GM12878 (cell line): ENCODE results near the gene FLT3LG. TPM values are rescaled to one million over a fixed set of nuclear protein-coding genes. Genes with fewer than 3 reads are reported as not detected.

ENCODE experiments used
- ATAC-seq: fragments of 200-7000 bp; cut with Tn5 transposase; 3 replicates; pipeline ENCODE4 v1.9.1; 2020; ENCODE audit warnings: mild to moderate bottlenecking, moderate library complexity
- BruUV-seq: library from RNA; stranded (reverse); fragments of 400-500 nt; replicated peaks from 2 replicates; lab custom pipeline; 2021; lab: Mats Ljungman, UMichigan
- CTCF ChIA-PET: fragments of 300-600 bp; sonication (Branson Sonifier 250); formaldehyde crosslinking; extraction: SDS; loops from one replicate; lab custom pipeline; 2021; ENCODE audit warnings: inconsistent platforms; lab: Yijun Ruan, JAX
- POLR2A ChIA-PET: fragments of 350-600 bp; formaldehyde crosslinking; extraction: SDS; loops from one replicate; lab custom pipeline; 2021; ENCODE audit warnings: inconsistent platforms; lab: Charles Lee
- RAD21 ChIA-PET: fragments of 300-600 bp; sonication (Branson Sonifier 250); formaldehyde crosslinking; loops from one replicate; lab custom pipeline; 2023; ENCODE audit warnings: antibody characterized with exemption; ENCODE audit not compliant: unreplicated experiment; lab: Charles Lee
- SMC1A ChIA-PET: fragments of 300-600 bp; sonication (Branson Sonifier 250); formaldehyde crosslinking; loops from one replicate; lab custom pipeline; 2023; ENCODE audit not compliant: unreplicated experiment, uncharacterized antibody; lab: Charles Lee
- DNase-seq: peaks from one replicate; pipeline ENCODE4 v3.0.0-alpha.2; 2011; ENCODE audit warnings: low read depth, low spot score
- FAIRE-seq: peaks from 3 replicates; lab custom pipeline; 2011; peaks lifted over from hg19 to GRCh38; lab: Jason Lieb, UNC
- H2AFZ ChIP-seq: 2 replicates; pipeline ENCODE4 v1.6.0; 2011; ENCODE audit warnings: low read depth, low read length, control low read depth; ENCODE audit not compliant: control insufficient read depth
- H3K27ac ChIP-seq: 2 replicates; pipeline ENCODE4 v1.5.1; 2011; ENCODE audit warnings: control low read depth; ENCODE audit not compliant: control insufficient read depth, insufficient read depth
- H3K27me3 ChIP-seq, 2 experiments: replicated peaks in 1 of 2; 2 replicates each; pipeline versions ENCODE4 v1.6.0 to v1.6.1; 2011; ENCODE audit warnings: low read length in 1 of 2; ENCODE audit not compliant: control insufficient read depth in 2 of 2, insufficient read depth in 2 of 2
- H3K36me3 ChIP-seq, 2 experiments: 2 replicates each; pipeline ENCODE4 v1.5.1; 2011; ENCODE audit warnings: low read length in 1 of 2; ENCODE audit not compliant: control insufficient read depth in 2 of 2, insufficient read depth in 2 of 2
- H3K4me1 ChIP-seq: 2 replicates; pipeline ENCODE4 v1.6.1; 2011; ENCODE audit warnings: mild to moderate bottlenecking, low read length, moderate library complexity, mixed read lengths; ENCODE audit not compliant: control insufficient read depth, insufficient read depth
- H3K4me2 ChIP-seq: 2 replicates; pipeline ENCODE4 v1.6.0; 2011; ENCODE audit warnings: control low read depth; ENCODE audit not compliant: control insufficient read depth, insufficient read depth
- H3K4me3 ChIP-seq: fragments of 200-600 bp; sonication (generic); 2 replicates; pipeline ENCODE4 v1.5.1; 2016
- H3K79me2 ChIP-seq: 2 replicates; pipeline ENCODE4 v1.6.0; 2011; ENCODE audit warnings: low read length; ENCODE audit not compliant: control insufficient read depth, insufficient read depth
- H3K9ac ChIP-seq: 2 replicates; pipeline ENCODE4 v1.8.0; 2011; ENCODE audit warnings: low read length, control low read depth, mixed read lengths; ENCODE audit not compliant: control insufficient read depth, insufficient read depth
- H3K9me3 ChIP-seq: replicated peaks from 3 replicates; pipeline ENCODE4 v1.5.1; 2011; ENCODE audit warnings: mild to moderate bottlenecking, low read length; ENCODE audit not compliant: control insufficient read depth, insufficient read depth
- H4K20me1 ChIP-seq: 2 replicates; pipeline ENCODE4 v1.6.0; 2011; ENCODE audit not compliant: control insufficient read depth, insufficient read depth
- BCL11A ChIP-seq: IDR thresholded peaks from 2 replicates; pipeline ENCODE4 v1.6.1; 2011; ENCODE audit warnings: low read depth, low read length
- EED ChIP-seq: sonication (generic); IDR thresholded peaks from 2 replicates; pipeline ENCODE4 v1.6.1; 2016; ENCODE audit warnings: antibody characterized with exemption, low read depth
- EP300 ChIP-seq, 2 experiments: fragments of 150-350 bp in 1 of 2; IDR thresholded peaks; 2 replicates each; pipeline ENCODE4 v1.6.1; 2011 to 2012; ENCODE audit warnings: low read depth in 2 of 2, low read length in 2 of 2, borderline replicate concordance in 1 of 2, improper control_type of control experiment in 1 of 2, inconsistent platforms in 1 of 2; ENCODE audit not compliant: control insufficient read depth in 1 of 2
- ETV6 ChIP-seq, 2 experiments: fragments of 450-650 bp in 1 of 2; IDR thresholded peaks in 1 of 2; conservative IDR thresholded peaks in 1 of 2; 2 replicates each; pipeline ENCODE4 v1.6.1; 2014; ENCODE audit warnings: antibody characterized with exemption in 1 of 2, borderline replicate concordance in 1 of 2, low read depth in 1 of 2, mild to moderate bottlenecking in 1 of 2, moderate library complexity in 1 of 2
- NRF1 ChIP-seq: conservative IDR thresholded peaks from 2 replicates; pipeline ENCODE4 v1.6.1; 2011; ENCODE audit warnings: mild to moderate bottlenecking, low read depth, low read length, improper control_type of control experiment
- POLR2A ChIP-seq: IDR thresholded peaks from 2 replicates; pipeline ENCODE4 v1.6.1; 2011; ENCODE audit warnings: low read depth, mild to moderate bottlenecking, low read length
- POLR2AphosphoS5 ChIP-seq: IDR thresholded peaks from 2 replicates; pipeline ENCODE4 v1.6.1; 2011; ENCODE audit warnings: mild to moderate bottlenecking, low read length, inconsistent platforms
- RUNX3 ChIP-seq: IDR thresholded peaks from 2 replicates; pipeline ENCODE4 v1.6.1; 2012; ENCODE audit warnings: low read length, inconsistent platforms
- SIN3A ChIP-seq: IDR thresholded peaks from 2 replicates; pipeline ENCODE4 v1.6.1; 2012; ENCODE audit warnings: low read depth, low read length, improper control_type of control experiment
- SRF ChIP-seq, 2 experiments: IDR thresholded peaks; 2 replicates each; pipeline ENCODE4 v1.6.1; 2011; ENCODE audit warnings: low read depth in 2 of 2, low read length in 2 of 2, mild to moderate bottlenecking in 1 of 2, moderate library complexity in 1 of 2
- ZBED1 ChIP-seq: IDR thresholded peaks from 2 replicates; pipeline ENCODE4 v1.6.1; 2016; ENCODE audit warnings: borderline replicate concordance
- ZNF24 ChIP-seq: fragments of 450-650 bp; IDR thresholded peaks from 2 replicates; pipeline ENCODE4 v1.6.1; 2017; ENCODE audit warnings: antibody characterized with exemption, mild to moderate bottlenecking
- WGBS: methylation state at CpG from one replicate; pipeline ENCODE4 v1.1.6; 2016; ENCODE audit warnings: low lambda C conversion rate; ENCODE audit not compliant: insufficient replicate concordance, insufficient coverage; ENCODE audit errors: missing lambda C conversion rate; 5-methylcytosine and 5-hydroxymethylcytosine counted together
- in situ Hi-C: fragments of 300-500 bp; cut with MboI; formaldehyde crosslinking; loops from 9 replicates; pipeline ENCODE4 v1.14.3; 2018; ENCODE audit warnings: mixed read lengths
- intact Hi-C: fragments of 100-400 bp; cut with micrococcal nuclease; formaldehyde crosslinking; loops from one replicate; pipeline ENCODE4 v1.14.2; 2022; ENCODE audit not compliant: unreplicated experiment
- polyA plus RNA-seq, 11 experiments: library from polyadenylated mRNA; depleted of rRNA in 4 of 11; unstranded in 6 of 11; stranded (reverse) in 5 of 11; fragments of >200 nt; fragmentation: Nextera tagmentation in 4 of 11; fragmentation: Illumina TruSeq in 1 of 11; extraction: Ambion mirVana in 4 of 11; extraction: Trizol in 1 of 11; gene quantifications; 1 replicate in 1 of 11; 2 replicates in 10 of 11; pipeline versions ENCODE4 v1.2.1 to v1.2.3, GENCODE V29; 2011 to 2016; ENCODE audit warnings: inconsistent platforms in 2 of 11, missing spikeins in 2 of 11, low read depth in 1 of 11
- total RNA-seq, 4 experiments: library from RNA; depleted of rRNA in 3 of 4; stranded (reverse); fragments of >200 nt in 3 of 4; fragmentation: Illumina TruSeq in 1 of 4; extraction: Trizol in 1 of 4; gene quantifications; 2 replicates each; pipeline versions ENCODE4 v1.2.1 to v1.2.3, GENCODE V29; 2013 to 2021
- TF ChIP-seq, protein P1 (sequence below): fragments of 450-650 bp; IDR thresholded peaks from 2 replicates; pipeline ENCODE4 v1.6.1; 2017; ENCODE audit warnings: borderline replicate concordance

Gene FLT3LG
- total and polyA plus RNA-seq, 10 of the 15 experiments (the other 5 are each of a cell fraction or from before 2014, with no cell fraction given), result 0.68 to 13.1 (median 4.3) TPM

DNA sequence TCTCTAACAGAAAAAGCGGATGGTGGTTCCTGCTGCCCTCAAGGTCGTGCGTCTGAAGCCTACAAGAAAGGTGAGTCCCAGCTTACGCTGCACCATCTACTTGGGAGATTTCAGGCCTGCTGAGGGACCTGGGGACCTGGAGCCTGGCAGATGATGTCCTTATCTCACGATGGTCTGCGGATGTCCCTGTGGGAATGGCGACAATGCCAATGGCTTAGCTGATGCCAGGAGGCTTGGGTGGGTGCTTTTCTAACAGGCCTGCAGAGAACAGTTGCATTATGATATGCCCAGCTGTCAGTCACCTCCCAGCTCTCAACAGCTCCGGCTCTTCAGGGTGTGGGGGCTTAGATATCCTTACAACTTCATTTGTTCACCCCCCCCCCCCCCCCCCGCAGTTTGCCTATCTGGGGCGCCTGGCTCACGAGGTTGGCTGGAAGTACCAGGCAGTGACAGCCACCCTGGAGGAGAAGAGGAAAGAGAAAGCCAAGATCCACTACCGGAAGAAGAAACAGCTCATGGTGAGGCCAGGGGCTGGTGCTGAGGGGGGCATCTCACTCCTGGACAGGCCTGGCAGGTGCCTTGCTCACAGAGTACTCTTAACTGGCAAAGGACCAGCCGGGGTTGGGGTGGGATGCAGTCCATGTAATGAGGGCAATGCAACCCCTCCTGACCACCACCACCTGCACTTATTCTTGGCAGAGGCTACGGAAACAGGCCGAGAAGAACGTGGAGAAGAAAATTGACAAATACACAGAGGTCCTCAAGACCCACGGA, 17.2 kb downstream of the FLT3LG start:
- in situ Hi-C loops, result no loop called here
- peaks cover 16% of the 10 kb centered on the region for H3K4me1 ChIP-seq
- H3K4me3 ChIP-seq, result peak overlapping the region; percentile 97; the same call in 1 of the 2 replicates
- no peaks in the 10 kb centered on the region for H3K27me3 ChIP-seq
- peak overlapping the region; percentile 91 for H3K4me2 ChIP-seq
- no peak for TF ChIP-seq EP300 (IDR thresholded peaks at IDR 0.05; ENCODE audit: borderline replicate concordance in 1 of 2, control insufficient read depth in 1 of 2, low read depth in 2 of 2, low read length in 2 of 2)
- peak; percentile 56 for TF ChIP-seq POLR2A
- TF ChIP-seq POLR2AphosphoS5, result 0 out of 2 replicates have a peak, but pooled peaks have one; percentile 56
- RAD21 ChIA-PET, result no interaction called here
- DNase-seq (no peak), ATAC-seq (no peak), FAIRE-seq (no peak)
- SMC1A ChIA-PET, result no interaction called here
- WGBS, result 83% methylated on average over 17 of the region's 17 CpGs
- H3K9me3 ChIP-seq, result no peaks in the 10 kb centered on the region; the same call in 1 of the 3 replicates
- POLR2A ChIA-PET, result interaction anchor here (1.0 kb wide), 1 partner anchor 185 kb away, joined by 3 read pairs; no protein-coding TSS in a partner anchor
- CTCF ChIA-PET, result no interaction called here
- H4K20me1 ChIP-seq, result peaks cover 13% of the 10 kb centered on the region
- peak overlapping the region; percentile 83 for H3K27ac ChIP-seq
- peaks cover 26 to 40% of the 10 kb centered on the region in 2 experiments for H3K36me3 ChIP-seq
- H3K9ac ChIP-seq, result peak overlapping the region; percentile 95; the same call in 1 of the 2 replicates
- intact Hi-C loops, result no loop called here
- no TSS peak for BruUV-seq
- peaks cover 41% of the 10 kb centered on the region for H3K79me2 ChIP-seq
- no peak overlapping the region for H2AFZ ChIP-seq

DNA sequence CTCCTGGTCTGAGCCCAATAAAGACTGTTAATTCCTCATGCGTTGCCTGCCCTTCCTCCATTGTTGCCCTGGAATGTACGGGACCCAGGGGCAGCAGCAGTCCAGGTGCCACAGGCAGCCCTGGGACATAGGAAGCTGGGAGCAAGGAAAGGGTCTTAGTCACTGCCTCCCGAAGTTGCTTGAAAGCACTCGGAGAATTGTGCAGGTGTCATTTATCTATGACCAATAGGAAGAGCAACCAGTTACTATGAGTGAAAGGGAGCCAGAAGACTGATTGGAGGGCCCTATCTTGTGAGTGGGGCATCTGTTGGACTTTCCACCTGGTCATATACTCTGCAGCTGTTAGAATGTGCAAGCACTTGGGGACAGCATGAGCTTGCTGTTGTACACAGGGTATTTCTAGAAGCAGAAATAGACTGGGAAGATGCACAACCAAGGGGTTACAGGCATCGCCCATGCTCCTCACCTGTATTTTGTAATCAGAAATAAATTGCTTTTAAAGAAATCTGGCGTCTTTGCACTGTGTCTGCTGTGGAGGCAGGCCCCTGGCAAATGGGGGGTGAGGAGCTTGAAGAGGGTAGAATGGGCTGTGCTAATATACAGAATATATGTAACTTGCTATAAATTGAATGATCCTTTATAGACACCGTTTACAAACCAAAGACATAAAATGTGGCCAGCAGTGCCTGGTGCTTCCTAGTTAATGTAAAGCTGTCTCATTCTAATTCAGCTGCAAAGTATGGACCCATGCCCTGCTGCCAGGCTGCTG, 18.0 kb downstream of the FLT3LG start:
- FAIRE-seq (no peak), DNase-seq (no peak), ATAC-seq (no peak)
- in situ Hi-C loops (no loop called here), intact Hi-C loops (no loop called here)
- CTCF ChIA-PET, result no interaction called here
- Histone ChIP-seq H3K9ac (no peak overlapping the region), H3K36me3 (peaks cover 26 to 40% of the 10 kb centered on the region in 2 experiments), H3K27ac (no peak overlapping the region), H3K79me2 (peaks cover 47% of the 10 kb centered on the region), H3K4me1 (peaks cover 16% of the 10 kb centered on the region), H3K4me3 (no peak overlapping the region), H2AFZ (no peak overlapping the region), H4K20me1 (peaks cover 13% of the 10 kb centered on the region), H3K4me2 (no peak overlapping the region), H3K9me3 (no peaks in the 10 kb centered on the region; the same call in 1 of the 3 replicates), H3K27me3 (no peaks in the 10 kb centered on the region)
- SMC1A ChIA-PET, result interaction anchor here (0.6 kb wide), 1 partner anchor 55 kb away, joined by 3 read pairs; no protein-coding TSS in a partner anchor
- POLR2A ChIA-PET, result interaction anchor here (0.6 to 5.3 kb wide), 6 partner anchors 8 to 184 kb away, joined by 3 to 44 read pairs (median 4); partner anchors contain the start of genes ALDH16A1 and PIH1D1
- RAD21 ChIA-PET, result no interaction called here
- 55% methylated on average over 7 of the region's 7 CpGs for WGBS
- no TSS peak for BruUV-seq
- TF ChIP-seq ZBED1 (no peak), ETV6 (conservative IDR thresholded peaks at IDR 0.05 in 1 of 2, IDR thresholded peaks at IDR 0.05 in 1 of 2; ENCODE audit: borderline replicate concordance in 1 of 2, low read depth in 1 of 2) (no peak), RUNX3 (no peak), NRF1 (no peak), SRF (IDR thresholded peaks at IDR 0.05; ENCODE audit: low read depth in 2 of 2, low read length in 2 of 2) (no peak), EED (no peak), ZNF24 (no peak), SIN3A (no peak), BCL11A (no peak)
- TF ChIP-seq, protein P1, sequence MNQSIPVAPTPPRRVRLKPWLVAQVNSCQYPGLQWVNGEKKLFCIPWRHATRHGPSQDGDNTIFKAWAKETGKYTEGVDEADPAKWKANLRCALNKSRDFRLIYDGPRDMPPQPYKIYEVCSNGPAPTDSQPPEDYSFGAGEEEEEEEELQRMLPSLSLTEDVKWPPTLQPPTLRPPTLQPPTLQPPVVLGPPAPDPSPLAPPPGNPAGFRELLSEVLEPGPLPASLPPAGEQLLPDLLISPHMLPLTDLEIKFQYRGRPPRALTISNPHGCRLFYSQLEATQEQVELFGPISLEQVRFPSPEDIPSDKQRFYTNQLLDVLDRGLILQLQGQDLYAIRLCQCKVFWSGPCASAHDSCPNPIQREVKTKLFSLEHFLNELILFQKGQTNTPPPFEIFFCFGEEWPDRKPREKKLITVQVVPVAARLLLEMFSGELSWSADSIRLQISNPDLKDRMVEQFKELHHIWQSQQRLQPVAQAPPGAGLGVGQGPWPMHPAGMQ, result no peak
